HEK293T (cell line): ENCODE data around the gene CHST15.

Experiments
- CTBP1 ChIP-seq: fragments of 450-650 bp; IDR thresholded peaks from 2 replicates; pipeline ENCODE4 v1.6.1; 2016; ENCODE audit warnings: borderline replicate concordance
- ELF4 ChIP-seq: fragments of 450-650 bp; IDR thresholded peaks from 2 replicates; pipeline ENCODE4 v1.6.1; 2017; ENCODE audit warnings: antibody characterized with exemption
- FOXK2 ChIP-seq: fragments of 450-650 bp; IDR thresholded peaks from 2 replicates; pipeline ENCODE4 v1.6.1; 2016; ENCODE audit warnings: mild to moderate bottlenecking
- FOXM1 ChIP-seq: fragments of 450-650 bp; IDR thresholded peaks from 2 replicates; pipeline ENCODE4 v1.6.1; 2017; ENCODE audit warnings: mild to moderate bottlenecking, borderline replicate concordance
- SUZ12 ChIP-seq: fragments of 450-650 bp; IDR thresholded peaks from 2 replicates; pipeline ENCODE4 v1.6.1; 2016; ENCODE audit warnings: mild to moderate bottlenecking

DNA sequence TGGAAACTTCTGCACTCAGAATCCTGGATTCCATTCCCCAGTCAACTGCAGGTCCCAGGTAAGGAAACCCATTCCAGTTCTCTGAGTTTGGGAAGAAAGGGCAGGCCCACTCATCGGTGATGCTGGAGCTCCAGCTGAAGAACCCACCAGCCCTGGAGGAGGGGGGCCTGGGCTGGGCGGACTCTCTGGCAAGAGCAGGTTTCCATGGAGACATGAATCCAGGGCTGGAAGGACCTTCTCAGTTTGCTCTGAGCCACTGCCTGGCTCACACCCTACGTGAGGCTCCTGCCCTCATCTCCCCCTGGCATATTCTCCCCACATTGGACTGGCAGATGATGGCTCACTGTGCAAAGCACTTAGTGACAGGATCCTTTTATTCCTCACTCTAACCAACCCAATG is 128.4 kb downstream of the CHST15 start:
- no peak for TF ChIP-seq FOXK2
- no peak for TF ChIP-seq FOXM1
- TF ChIP-seq SUZ12 = no peak
- no peak for TF ChIP-seq ELF4
- TF ChIP-seq CTBP1 = no peak
